ENCODE data around the gene ADAMTS15. TPM values are rescaled to one million over a fixed set of nuclear protein-coding genes. Genes with fewer than 3 reads are reported as not detected.

The ADAMTS15 gene
- total RNA-seq, 2 experiments from 2014 or later = 0.08 to 0.11 TPM

- Histone ChIP-seq H3K36me3 (ENCODE audit: insufficient read depth, low read length) (no peaks in the 10 kb centered on the region), H3K4me3 (ENCODE audit: low read length) (no peak overlapping the region), H3K9me3 (ENCODE audit: control insufficient read depth in 1 of 2, insufficient read depth in 1 of 2, low read length in 2 of 2) (peaks cover 0 to under 1% of the 10 kb centered on the region in 2 experiments), H3K4me1 (ENCODE audit: insufficient read depth, low read length) (no peaks in the 10 kb centered on the region), H3K27me3 (ENCODE audit: control insufficient read depth in 1 of 2, insufficient read depth in 2 of 2, low read length in 2 of 2) (peaks cover 0 to 2% of the 10 kb centered on the region in 2 experiments), H3K27ac (ENCODE audit: low read depth in 1 of 2, low read length in 2 of 2) (no peak overlapping the region)
- no peaks in the 10 kb centered on the region for H3K27me3 Mint-ChIP-seq
- H3K9me3 Mint-ChIP-seq = no peaks in the 10 kb centered on the region
- no peaks in the 10 kb centered on the region for H3K4me1 Mint-ChIP-seq (ENCODE audit: low read depth)
- no peak overlapping the region for H3K27ac Mint-ChIP-seq
- no peak overlapping the region for H3K4me3 Mint-ChIP-seq
- ATAC-seq (ENCODE audit: poor library complexity) (no peak), DNase-seq (no peak)
- no peak for TF ChIP-seq CTCF (IDR thresholded peaks at IDR 0.05)
- intact Hi-C loops (cut with DNase I, micrococcal nuclease) = no loop called here
- POLR2A ChIA-PET = no interaction called here
- no peaks in the 10 kb centered on the region for H3K36me3 Mint-ChIP-seq (ENCODE audit: low read depth)
- CTCF ChIA-PET = no interaction called here
Measured at GRCh38 chr11:130478881-130479280, 30.4 kb downstream of the ADAMTS15 start.

GRCh38 chr11:130480186-130480585 lies 31.7 kb downstream of the ADAMTS15 start:
- Histone ChIP-seq H3K9me3 (ENCODE audit: control insufficient read depth in 1 of 2, insufficient read depth in 1 of 2, low read length in 2 of 2) (no peaks in the 10 kb centered on the region), H3K27me3 (ENCODE audit: control insufficient read depth in 1 of 2, insufficient read depth in 2 of 2, low read length in 2 of 2) (peaks cover 0 to 2% of the 10 kb centered on the region in 2 experiments), H3K36me3 (ENCODE audit: insufficient read depth, low read length) (no peaks in the 10 kb centered on the region), H3K4me3 (ENCODE audit: low read length) (no peak overlapping the region), H3K4me1 (ENCODE audit: insufficient read depth, low read length) (no peaks in the 10 kb centered on the region), H3K27ac (ENCODE audit: low read depth in 1 of 2, low read length in 2 of 2) (no peak overlapping the region)
- H3K27ac Mint-ChIP-seq = no peak overlapping the region
- DNase-seq = no peak
- no peaks in the 10 kb centered on the region for H3K27me3 Mint-ChIP-seq
- ChIA-PET POLR2A (no interaction called here), CTCF (no interaction called here)
- no peaks in the 10 kb centered on the region for H3K4me1 Mint-ChIP-seq (ENCODE audit: low read depth)
- TF ChIP-seq CTCF (IDR thresholded peaks at IDR 0.05) = no peak
- no peaks in the 10 kb centered on the region for H3K36me3 Mint-ChIP-seq (ENCODE audit: low read depth)
- intact Hi-C loops (cut with DNase I, micrococcal nuclease) = no loop called here
- H3K9me3 Mint-ChIP-seq = no peaks in the 10 kb centered on the region
- no peak overlapping the region for H3K4me3 Mint-ChIP-seq
- ATAC-seq (ENCODE audit: poor library complexity) = no peak

GRCh38 chr11:130480711-130481140 lies 32.3 kb downstream of the ADAMTS15 start:
- no peak for TF ChIP-seq CTCF (IDR thresholded peaks at IDR 0.05)
- intact Hi-C loops (cut with DNase I, micrococcal nuclease) = no loop called here
- Histone ChIP-seq H3K9me3 (ENCODE audit: control insufficient read depth in 1 of 2, insufficient read depth in 1 of 2, low read length in 2 of 2) (no peaks in the 10 kb centered on the region), H3K36me3 (ENCODE audit: insufficient read depth, low read length) (no peaks in the 10 kb centered on the region), H3K27ac (ENCODE audit: low read depth in 1 of 2, low read length in 2 of 2) (no peak overlapping the region), H3K4me3 (ENCODE audit: low read length) (no peak overlapping the region), H3K27me3 (ENCODE audit: control insufficient read depth in 1 of 2, insufficient read depth in 2 of 2, low read length in 2 of 2) (peaks cover 0 to 2% of the 10 kb centered on the region in 2 experiments), H3K4me1 (ENCODE audit: insufficient read depth, low read length) (no peaks in the 10 kb centered on the region)
- H3K4me1 Mint-ChIP-seq (ENCODE audit: low read depth) = no peaks in the 10 kb centered on the region
- H3K27ac Mint-ChIP-seq = no peak overlapping the region
- POLR2A ChIA-PET = no interaction called here
- no peaks in the 10 kb centered on the region for H3K27me3 Mint-ChIP-seq
- no peaks in the 10 kb centered on the region for H3K9me3 Mint-ChIP-seq
- DNase-seq = no peak
- H3K4me3 Mint-ChIP-seq = no peak overlapping the region
- no peaks in the 10 kb centered on the region for H3K36me3 Mint-ChIP-seq (ENCODE audit: low read depth)
- CTCF ChIA-PET = no interaction called here
- ATAC-seq (ENCODE audit: poor library complexity) = no peak
